Gastrocnemius medialis (tissue), 4 donors: ENCODE measurements around the gene LAMC2.

ENCODE experiments used
- POLR2A ChIP-seq, 2 donors: fragments of 450-650 bp; IDR thresholded peaks; one replicate each; pipeline ENCODE4 v1.6.1; 2017; ENCODE audit warnings: antibody characterized with exemption in 2 of 2, mild to moderate bottlenecking in 2 of 2, moderate library complexity in 2 of 2
- TF ChIP-seq, protein P1 (sequence below), 5 experiments: fragments of 450-650 bp in 3 of 5; fragments of 200-600 bp in 2 of 5; sonication (generic) in 2 of 5; IDR thresholded peaks in 4 of 5; conservative IDR thresholded peaks in 1 of 5; 1 replicate in 4 of 5; 2 replicates in 1 of 5; pipeline ENCODE4 v1.5.1; 2016 to 2019; ENCODE audit warnings: antibody characterized with exemption in 5 of 5, mild to moderate bottlenecking in 3 of 5, moderate library complexity in 3 of 5

- TF ChIP-seq, protein P1, sequence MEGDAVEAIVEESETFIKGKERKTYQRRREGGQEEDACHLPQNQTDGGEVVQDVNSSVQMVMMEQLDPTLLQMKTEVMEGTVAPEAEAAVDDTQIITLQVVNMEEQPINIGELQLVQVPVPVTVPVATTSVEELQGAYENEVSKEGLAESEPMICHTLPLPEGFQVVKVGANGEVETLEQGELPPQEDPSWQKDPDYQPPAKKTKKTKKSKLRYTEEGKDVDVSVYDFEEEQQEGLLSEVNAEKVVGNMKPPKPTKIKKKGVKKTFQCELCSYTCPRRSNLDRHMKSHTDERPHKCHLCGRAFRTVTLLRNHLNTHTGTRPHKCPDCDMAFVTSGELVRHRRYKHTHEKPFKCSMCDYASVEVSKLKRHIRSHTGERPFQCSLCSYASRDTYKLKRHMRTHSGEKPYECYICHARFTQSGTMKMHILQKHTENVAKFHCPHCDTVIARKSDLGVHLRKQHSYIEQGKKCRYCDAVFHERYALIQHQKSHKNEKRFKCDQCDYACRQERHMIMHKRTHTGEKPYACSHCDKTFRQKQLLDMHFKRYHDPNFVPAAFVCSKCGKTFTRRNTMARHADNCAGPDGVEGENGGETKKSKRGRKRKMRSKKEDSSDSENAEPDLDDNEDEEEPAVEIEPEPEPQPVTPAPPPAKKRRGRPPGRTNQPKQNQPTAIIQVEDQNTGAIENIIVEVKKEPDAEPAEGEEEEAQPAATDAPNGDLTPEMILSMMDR (IDR thresholded peaks at IDR 0.05 in 4 of 5, conservative IDR thresholded peaks at IDR 0.05 in 1 of 5) = no peak
- no peak for TF ChIP-seq POLR2A (IDR thresholded peaks at IDR 0.05)
These were observed 65.9 kb downstream of the LAMC2 start for GRCh38 chr1:183251959-183252450.
